ENCODE measurements around the gene KATNAL2. TPM values are rescaled to one million over a fixed set of nuclear protein-coding genes. Genes with fewer than 3 reads are reported as not detected.

The KATNAL2 gene, protein sequence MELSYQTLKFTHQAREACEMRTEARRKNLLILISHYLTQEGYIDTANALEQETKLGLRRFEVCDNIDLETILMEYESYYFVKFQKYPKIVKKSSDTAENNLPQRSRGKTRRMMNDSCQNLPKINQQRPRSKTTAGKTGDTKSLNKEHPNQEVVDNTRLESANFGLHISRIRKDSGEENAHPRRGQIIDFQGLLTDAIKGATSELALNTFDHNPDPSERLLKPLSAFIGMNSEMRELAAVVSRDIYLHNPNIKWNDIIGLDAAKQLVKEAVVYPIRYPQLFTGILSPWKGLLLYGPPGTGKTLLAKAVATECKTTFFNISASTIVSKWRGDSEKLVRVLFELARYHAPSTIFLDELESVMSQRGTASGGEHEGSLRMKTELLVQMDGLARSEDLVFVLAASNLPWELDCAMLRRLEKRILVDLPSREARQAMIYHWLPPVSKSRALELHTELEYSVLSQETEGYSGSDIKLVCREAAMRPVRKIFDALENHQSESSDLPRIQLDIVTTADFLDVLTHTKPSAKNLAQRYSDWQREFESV
- total RNA-seq = 6.3 TPM

DNA sequence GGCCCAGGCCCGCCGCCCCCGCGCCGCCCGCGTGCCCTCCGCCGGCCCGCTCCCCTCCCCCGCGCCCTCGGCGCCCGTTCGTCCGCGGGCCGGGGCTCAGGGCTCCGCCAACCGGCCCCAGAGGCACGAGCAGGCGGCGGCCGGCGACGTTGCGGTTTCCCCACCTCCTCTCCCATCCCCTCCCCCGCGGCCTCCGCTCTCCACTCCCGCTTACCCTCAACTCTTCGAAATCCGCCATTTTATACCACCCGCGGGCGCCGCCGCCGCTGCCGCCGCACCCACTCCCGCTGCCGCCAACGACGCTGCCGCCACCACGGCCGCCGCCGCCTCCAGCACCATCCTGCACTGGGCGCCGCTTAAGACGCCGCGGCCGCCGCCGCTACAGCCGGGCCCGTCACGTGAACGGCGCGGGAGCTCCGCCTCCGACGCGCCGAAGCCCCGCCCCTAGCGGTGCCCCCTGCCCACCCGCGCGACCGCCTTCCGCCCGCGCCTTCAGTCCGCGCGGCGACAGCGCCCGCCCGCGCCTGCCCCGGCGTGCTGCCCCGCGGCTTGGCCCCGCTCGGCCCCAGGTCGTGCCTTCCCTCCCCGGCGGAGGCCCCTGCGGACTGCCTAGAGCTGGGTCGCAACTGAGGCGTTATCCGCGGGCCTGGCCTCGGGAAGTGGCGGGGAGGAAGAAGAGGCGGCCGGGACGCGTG, at the start of gene KATNAL2, which contains the start of gene PIAS2:
KATNAL2 (plus strand) TSS at position 495 of the 695 bp plus-strand sequence. CDS start 29,271 bp downstream, outside the sequence.
PIAS2 (minus strand) TSS at position 400 of the 695 bp plus-strand sequence; CDS start at position 238, 162 bp downstream.
- DNase-seq = peak; percentile 50

DNA sequence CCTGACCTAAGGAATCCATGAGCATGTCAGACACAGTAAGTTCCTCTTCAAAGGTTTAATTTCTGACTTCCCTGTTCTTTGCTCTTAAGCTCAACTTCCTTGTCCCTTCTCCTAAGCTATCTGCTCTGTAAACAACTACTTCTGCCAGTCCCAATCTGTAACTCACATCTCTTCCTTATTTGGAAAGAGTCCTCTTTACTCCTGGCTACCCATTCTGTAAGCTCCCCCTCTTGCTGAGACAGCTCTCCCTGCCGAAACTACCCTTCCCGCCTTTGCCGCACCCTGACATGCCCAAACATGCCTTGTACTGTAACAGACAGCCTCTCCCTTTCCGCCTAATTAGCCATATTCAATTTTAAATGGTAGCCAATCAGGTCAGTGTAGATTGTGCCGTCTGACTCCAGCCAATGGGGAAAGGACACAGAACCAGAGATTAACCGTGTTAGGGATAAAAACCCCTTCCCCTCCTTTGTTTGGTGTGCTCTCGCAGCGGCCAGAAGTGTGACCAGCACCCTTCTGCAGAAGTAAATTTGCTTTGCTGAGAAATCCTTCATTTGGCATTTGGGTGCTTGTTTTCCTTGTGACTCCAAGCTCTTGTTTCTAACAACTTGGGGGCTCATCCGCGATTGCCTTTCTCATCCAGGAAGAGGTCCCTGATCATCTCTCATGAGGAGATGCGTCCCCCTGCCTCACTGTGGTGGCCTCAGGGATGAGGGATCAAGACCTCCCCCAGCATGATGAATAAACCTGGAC, 49.1 kb upstream of the KATNAL2 start:
- DNase-seq = no peak

DNA sequence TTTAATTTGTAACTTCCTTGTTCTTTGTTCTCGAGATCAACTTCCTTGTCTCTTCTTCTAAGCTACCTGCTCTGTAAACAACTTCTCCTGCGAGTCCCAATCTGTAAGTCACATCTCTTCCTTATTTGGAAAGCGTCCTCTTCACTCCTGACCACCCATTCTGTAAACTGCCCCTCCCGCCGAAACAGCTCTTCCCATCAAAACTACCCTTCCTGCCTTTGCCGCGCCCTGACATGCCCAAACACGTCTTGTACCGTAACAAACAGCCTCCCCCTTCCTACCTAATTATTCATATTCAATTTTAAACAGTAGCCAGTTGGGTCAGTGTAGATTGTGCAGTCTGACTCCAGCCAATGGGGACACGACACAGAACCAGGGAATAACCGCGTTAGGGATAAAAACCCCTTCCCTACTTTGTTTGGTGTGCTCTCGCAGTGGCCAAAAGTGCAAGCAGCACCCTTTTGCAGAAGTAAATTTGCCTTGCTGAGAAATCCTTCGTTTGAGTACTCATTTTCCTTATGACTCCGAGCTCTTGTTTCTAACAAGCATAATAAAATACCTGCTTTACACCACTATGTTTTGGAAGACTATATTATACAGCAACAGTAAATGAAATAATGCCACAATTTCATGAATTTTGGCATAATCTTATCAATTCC, 39.9 kb upstream of the KATNAL2 start:
- DNase-seq = no peak

DNA sequence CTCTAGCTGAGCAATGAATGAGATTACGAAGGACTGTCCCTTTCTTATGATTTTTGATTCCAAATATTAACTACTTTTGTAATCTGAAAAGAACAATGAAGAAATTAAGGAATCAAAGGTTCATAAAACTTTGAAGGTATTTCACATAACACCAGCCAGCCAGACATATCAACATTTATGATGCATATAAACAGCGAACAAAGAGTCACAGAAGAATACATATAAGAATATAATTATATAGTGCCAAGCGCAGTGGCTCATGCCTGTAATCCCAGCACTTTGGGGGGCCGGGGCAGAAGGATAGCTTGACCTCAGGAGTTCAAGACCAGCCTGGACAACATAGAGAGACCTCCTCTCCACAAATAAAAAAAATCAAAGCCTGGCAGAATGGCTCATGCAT, 34.2 kb upstream of the KATNAL2 start:
- DNase-seq = no peak

DNA sequence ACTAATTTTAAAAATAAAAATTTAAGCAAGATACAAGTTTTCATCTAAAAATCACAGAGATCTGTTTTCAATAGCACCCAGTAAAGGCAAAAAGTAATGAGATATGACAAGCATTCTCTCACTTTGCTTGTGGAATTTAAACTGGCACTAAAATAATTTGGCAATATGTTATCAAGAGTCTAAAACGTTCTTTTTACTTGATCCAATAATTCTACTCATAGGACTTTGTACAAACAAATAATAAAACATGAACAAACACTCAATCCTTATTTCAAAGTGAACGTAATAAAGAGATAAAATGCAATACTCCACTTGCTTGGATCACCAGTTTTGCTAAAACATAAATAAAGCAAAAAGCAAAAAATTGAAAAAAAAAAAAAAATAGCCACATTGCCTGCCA, 30.5 kb upstream of the KATNAL2 start:
- DNase-seq = no peak

DNA sequence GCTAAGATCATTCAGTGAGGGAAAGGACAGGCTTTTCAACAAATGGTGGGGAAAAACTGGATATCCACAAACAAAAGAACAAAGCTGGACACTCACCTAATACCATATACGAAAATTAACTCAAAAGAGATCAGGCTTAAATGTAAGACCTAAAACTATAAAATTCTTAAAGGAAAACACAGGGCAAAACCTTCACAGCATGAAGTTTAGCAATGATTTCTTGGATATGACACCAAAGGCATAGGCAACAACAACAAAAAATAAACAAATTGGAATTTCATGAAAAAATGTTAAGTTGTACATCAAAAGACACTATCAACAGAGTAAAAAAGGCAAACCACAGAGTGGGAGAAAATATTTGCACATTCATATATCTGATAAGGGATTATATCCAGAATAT, 28.4 kb upstream of the KATNAL2 start:
- DNase-seq = no peak

DNA sequence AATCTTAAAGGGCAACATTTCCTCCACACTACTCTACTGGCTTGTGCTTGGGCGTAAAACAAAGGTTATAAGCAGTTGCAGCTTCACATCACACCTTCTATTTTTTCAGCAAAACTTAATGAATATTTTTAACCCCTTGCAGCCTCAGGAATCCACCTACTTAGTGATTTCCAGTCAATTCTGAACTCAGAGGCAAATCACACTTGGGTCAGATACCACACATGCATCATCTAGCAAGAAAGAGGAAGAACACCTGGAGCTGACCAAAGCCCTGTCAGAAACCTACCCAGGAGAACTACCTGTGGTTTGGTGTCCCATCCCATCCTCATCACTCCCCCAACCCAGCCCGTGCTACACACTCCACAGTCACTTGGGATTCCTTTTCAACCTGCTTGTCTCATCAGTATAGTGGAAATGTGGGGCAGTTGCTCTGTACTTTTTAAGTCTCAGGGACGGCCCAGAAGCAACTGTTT, 25.6 kb upstream of the KATNAL2 start:
- DNase-seq = no peak

DNA sequence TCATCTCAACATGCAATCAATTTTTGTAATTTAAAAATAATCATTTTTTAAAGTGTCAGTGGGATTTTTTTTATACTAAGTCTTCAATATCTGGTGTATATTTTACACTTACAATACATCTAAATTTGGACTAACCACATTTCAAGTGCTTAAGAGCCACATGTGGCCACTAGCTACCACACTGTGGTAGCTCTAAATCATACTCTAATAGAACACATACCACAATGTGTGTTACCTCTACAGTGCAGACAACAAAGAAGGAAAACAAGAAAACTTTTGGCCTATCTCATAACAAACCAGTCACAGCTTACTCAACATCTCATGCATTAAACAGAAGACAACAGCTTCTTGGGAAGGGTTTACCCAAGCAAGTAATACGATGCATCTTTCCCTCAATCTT, 24.6 kb upstream of the KATNAL2 start:
- DNase-seq = no peak

DNA sequence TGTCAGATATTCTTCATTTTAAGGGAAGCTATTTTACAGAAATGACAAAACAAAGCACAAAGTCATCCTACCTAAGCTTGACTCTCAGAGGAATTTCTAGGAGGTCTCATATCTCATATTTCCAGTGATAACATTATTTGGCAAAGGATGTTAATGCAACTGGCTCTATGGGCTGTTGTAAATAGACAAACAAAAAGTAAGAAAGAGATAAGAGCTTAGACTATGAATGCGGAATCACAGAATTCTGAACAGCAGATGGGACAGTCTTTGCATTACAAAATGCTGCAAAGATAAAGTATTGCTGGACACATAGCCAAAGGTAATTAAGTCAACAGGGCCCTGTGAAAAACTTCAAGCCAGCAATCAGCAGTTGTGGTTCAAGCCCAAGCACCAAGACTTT, 24.0 kb upstream of the KATNAL2 start:
- DNase-seq = no peak

DNA sequence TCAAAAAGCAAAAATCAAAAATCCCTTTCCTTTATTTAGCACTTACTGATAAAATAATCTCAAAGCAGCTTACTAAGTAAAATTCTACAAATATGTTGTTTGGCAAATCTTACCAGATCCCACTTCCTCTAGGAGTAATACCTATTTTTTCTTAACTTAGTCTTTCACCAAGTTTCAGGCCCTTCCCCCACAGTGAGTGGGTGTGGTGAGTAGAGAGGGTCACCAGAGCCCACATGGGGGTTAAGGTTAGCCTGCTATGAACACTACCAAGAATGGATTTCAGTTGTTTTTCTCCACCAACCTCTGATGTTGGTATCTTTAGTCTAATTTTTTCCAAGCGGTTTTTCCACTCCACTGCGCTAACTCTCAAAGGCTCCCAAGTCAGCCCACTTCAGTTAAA, 23.3 kb upstream of the KATNAL2 start:
- DNase-seq = no peak

DNA sequence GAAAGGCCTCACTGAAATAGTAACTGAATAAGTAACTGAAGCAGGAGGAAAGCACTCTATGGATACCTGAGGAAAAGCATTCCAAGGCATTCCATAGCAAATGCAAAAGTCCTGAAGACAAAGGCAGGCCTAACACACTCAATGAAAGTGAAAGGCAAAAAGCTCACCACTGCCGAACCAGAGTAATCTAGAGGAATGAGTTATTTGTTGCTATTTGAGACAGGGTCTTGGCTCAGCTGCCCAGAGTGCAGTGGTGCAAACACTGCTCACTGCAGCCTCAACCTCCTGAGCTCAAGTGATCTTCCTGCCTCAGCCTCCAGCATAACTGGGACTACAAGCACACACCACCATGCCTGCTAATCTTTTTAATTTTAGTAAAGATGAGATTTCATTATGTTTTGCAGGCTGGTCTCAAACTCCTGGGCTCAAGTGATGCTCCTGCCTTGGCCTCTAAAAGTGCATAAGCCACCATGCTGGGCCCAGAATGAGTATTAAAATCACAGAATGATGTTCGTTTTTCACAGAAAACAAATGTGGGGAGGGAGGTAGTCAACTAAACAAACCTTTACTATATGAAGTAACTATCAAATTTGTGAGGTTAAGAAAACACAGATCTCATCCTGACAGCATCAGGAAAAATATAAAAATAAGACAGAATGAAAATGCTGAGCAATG, 18.0 kb upstream of the KATNAL2 start:
- no peak for DNase-seq

DNA sequence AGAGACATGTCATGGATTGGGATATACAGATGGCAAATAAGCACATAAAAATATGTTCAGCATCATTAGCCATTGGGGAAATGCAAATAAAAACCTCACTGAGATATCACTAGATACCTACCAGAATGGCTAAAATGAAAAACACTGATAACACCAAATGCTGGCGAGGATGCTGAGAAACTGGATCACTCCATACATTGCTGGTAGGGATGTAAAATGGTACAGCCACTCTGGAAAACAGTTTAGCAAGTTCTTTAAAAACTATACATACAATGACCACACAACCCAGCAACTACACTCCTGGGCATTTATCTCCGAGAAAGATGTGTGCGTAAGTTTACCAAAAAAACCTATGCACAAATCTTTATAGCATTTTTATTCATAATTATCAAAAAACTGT, 14.0 kb upstream of the KATNAL2 start:
- no peak for DNase-seq

DNA sequence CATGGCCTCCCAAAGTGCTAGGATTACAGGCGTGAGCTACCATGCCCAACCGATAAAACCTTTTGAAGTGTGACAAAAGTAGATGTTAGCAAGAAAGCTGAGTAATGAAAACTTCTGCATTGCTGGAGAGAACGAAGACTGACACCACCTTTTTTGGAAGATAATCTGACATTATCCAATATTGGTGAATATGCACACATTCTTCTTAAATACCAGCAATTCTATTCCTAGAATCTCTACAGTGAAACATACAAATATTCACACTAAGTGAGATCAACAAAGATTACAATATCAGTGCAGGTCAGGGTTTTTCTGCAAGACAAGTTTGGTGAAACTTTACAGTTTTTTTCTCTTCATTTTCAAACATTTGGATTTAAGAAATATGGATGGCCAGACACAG, 7.9 kb upstream of the KATNAL2 start:
- DNase-seq = no peak

DNA sequence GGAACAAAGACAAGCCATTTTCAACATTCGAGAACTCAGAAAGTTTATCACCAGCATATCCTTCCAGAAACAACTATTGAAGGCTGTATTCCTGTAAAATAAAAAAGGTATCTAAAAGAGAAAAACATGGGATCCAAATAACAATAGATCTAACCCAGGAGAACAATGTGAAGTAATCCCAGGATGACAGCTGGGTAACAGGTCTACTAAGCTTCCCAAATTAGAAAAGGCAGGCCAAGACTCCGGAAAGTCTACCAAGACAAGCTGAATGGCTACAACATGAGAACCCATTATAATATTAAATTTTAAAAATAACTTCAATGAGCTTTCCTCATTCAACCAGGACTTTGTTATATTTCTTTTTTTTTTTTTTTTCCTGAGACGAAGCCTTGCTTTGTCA, 6.5 kb upstream of the KATNAL2 start:
- DNase-seq = no peak

DNA sequence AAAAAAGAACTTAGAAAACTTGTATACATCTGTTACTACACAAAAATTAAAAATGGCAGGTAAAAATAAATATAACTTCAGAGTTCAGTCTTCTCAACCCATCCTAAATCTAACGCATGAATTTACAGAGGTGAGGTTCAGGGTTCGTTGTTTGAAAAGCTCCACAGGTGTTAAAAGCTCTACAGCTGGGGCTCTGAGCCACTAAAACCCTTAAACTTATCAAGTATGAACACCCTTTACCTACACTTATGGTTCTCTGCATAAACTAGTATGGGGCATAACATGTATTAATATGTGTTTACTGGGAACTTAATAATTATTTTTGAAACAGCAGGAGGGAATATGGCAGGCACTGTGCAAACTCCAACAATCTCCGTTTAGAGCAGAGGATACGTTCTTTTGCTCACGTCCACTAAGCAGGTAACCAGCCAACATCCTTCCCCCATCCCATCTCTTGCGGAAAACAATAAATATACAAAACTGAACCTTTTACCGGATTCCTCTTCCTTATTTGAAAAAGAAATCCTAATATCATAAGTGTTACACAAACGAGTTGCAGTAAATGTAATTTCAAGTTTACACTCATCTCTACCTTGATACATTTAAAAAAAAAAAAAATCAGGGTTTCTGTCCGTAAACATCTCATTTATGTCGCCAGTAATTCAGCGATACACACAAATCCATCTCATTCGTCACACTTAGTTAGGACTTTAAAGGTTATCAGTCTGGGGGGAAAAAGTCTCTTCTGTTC, 1.4 kb upstream of the KATNAL2 start:
- no peak for DNase-seq

DNA sequence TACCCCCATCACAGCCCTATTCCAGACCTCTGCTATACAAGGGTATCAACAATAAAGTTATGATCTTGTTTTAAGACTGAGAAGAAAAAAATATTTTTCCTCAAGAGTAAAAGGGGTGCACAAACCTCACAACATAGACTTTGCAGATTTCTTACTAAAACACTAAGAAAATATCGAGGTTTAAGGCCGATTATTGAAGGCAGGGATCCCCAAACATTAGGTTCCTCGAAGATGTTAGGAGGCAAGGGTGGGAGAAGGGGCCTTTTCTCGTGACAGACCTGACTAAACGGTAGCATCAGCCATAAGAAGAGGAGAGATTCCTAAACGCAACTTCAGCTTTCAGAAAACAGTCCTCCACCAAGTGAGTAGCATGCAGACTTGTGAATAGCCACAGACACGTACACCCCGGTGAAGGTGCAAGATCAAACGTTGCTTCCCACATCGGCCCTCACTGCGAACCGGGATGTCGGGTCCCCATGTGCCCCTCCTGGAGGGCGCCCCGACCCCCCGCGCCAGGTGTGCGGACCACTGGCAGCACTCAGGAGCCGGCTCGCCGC, 773 bp upstream of the KATNAL2 start:
- DNase-seq = peak; percentile 28

DNA sequence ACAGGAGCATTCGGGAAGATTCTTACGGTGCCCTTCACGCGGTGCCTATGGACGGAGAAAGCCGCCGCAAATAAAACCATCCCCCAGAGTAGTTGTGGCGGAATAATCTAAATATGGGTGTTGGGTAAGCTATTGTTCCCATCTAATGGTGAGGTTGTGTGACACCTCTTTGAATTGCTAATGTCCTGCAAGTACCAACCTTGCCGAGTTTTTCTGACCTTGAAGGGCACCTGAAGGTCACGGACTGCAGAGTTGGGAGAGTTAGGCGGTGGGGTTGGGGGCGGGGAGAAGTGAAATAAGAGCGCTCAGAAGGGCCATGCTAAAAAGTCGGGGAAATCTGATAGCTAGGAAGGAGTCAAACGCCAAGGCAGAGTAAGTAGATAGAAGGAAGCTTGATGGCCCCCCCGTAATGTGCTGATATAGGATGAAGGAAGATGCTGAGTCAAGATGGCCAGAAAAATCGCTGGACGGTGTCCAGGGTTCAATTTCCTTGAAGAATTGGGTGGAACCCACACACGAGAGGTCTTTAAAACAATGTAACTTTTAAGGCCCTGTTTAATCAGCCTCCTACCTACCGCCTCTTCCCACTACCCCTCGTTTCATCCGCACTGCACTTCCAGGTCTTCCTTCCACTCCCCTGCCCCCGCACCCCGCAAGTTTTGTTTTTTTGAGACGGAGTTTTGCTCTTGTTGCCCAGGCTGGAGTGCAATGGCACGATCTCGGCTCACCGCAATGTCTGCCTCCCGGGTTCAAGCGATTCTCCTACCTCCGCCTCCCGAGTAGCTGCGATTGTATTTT, 600 bp downstream of the KATNAL2 start:
- peak; percentile 58 for DNase-seq

DNA sequence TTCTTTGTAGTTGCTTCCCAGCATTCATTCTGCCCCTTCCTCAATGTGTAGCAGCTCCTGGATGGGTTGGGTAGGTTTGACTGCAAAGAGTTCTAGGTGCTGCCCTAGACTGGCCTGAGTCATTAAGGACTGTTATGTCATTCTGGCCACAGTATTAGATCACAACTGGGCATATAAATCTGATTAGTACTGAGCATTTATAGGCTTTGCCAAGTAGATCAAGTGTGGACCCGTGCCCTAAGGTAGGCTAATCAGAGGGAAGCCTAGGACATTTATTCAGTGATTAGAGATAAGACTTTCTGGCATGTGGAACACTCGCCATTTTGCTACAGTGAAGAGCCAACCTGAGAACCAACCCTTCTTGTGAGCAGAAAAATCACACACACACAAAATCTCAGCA, 2.7 kb downstream of the KATNAL2 start:
- no peak for DNase-seq

DNA sequence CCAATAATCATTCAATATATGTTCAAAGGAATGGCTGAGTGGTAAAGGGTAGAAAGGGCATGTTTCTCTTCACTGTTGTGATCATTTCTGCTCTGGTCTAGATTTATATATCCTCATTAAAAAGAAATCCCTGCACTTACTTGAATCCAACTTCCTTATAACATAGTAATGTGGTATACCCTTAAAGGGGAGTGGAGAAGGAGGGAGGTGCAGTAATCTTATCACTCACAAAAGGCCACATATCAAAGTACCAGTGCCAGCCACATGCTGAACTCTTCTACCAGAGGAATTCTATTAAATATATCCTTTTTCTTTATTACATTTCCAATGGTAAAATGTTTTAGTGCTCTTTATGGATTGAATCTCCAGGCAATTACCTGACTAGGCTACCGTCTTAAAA, 3.3 kb downstream of the KATNAL2 start:
- no peak for DNase-seq

Data from skin of body (tissue), 2 donors.